Measurements from ENCODE around the gene ZNF20.

The ZNF20 gene

DNA sequence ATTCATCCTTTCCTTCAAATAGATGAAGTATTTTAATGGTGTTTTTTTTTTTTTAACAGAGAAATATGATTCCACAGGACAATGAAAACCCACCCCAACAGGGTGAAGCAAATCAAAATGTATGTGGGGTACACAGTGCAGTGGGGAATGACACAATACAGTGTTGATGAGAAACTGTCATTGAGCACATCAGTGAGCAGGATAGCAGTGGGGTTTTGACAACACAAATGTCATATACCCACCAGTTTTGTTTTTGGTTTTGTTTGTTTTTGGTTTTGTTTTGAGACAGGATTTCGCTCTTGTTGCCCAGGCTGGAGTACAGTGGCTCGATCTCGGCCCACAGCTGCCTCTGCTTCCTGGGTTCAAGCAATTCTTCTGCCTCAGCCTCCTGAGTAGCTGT lies 46.4 kb downstream of the ZNF20 start:
- Histone ChIP-seq H4K20me1 (ENCODE audit: insufficient read depth, low read length) (no peaks in the 10 kb centered on the region), H3K4me2 (ENCODE audit: low read depth, low read length) (no peak overlapping the region), H3K9ac (ENCODE audit: low read length) (no peak overlapping the region), H3K79me2 (ENCODE audit: low read length) (no peaks in the 10 kb centered on the region), H3K27ac (ENCODE audit: low read length) (no peak overlapping the region), H3K27me3 (replicated peaks; ENCODE audit: insufficient read depth, low read length) (no peaks in the 10 kb centered on the region), H2AFZ (ENCODE audit: low read length) (no peak overlapping the region), H3K4me1 (ENCODE audit: low read length) (no peaks in the 10 kb centered on the region), H3K9me3 (replicated peaks; ENCODE audit: insufficient read depth, low read length) (no peaks in the 10 kb centered on the region), H3K36me3 (replicated peaks; ENCODE audit: insufficient read depth, low read length) (no peaks in the 10 kb centered on the region), H3K9me2 (replicated peaks; ENCODE audit: insufficient read depth, low read length) (no peaks in the 10 kb centered on the region), H3F3A (ENCODE audit: insufficient read depth, low read length) (no peaks in the 10 kb centered on the region), H3K4me3 (ENCODE audit: low read length) (no peak overlapping the region)
- TF ChIP-seq EZH2phosphoT487 (IDR thresholded peaks at IDR 0.05; ENCODE audit: low read length), result no peak
- TF ChIP-seq, protein P1, sequence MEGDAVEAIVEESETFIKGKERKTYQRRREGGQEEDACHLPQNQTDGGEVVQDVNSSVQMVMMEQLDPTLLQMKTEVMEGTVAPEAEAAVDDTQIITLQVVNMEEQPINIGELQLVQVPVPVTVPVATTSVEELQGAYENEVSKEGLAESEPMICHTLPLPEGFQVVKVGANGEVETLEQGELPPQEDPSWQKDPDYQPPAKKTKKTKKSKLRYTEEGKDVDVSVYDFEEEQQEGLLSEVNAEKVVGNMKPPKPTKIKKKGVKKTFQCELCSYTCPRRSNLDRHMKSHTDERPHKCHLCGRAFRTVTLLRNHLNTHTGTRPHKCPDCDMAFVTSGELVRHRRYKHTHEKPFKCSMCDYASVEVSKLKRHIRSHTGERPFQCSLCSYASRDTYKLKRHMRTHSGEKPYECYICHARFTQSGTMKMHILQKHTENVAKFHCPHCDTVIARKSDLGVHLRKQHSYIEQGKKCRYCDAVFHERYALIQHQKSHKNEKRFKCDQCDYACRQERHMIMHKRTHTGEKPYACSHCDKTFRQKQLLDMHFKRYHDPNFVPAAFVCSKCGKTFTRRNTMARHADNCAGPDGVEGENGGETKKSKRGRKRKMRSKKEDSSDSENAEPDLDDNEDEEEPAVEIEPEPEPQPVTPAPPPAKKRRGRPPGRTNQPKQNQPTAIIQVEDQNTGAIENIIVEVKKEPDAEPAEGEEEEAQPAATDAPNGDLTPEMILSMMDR (IDR thresholded peaks at IDR 0.05; ENCODE audit: low read length), result no peak
- no peak for TF ChIP-seq EZH2 (optimal IDR thresholded peaks at IDR 0.05; ENCODE audit: low read depth, low read length)
- no peak for DNase-seq

DNA sequence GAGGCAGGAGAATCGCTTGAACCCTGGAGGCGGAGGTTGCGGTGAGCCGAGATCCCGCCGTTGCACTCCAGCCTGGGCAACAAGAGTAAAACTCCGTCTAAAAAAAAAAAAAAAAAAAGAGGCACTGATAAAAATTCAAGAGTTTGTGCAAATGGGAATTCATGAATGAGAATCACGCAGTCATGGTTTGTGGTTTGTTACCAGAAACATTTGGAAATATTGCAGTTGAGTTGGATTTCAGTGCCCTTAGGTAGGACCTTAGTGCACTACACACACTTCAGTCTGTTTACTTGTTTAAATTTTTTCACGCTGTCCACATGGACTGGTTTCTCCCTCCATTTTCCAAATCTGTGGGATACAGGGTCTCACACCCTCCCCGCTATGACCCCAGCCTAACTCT lies 47.2 kb downstream of the ZNF20 start:
- TF ChIP-seq EZH2phosphoT487 (IDR thresholded peaks at IDR 0.05; ENCODE audit: low read length), result no peak
- TF ChIP-seq, protein P1 (IDR thresholded peaks at IDR 0.05; ENCODE audit: low read length), result no peak
- TF ChIP-seq EZH2 (optimal IDR thresholded peaks at IDR 0.05; ENCODE audit: low read depth, low read length), result no peak
- Histone ChIP-seq H3K4me3 (ENCODE audit: low read length) (peak overlapping the region; percentile 61), H3K9me2 (replicated peaks; ENCODE audit: insufficient read depth, low read length) (no peaks in the 10 kb centered on the region), H3F3A (ENCODE audit: insufficient read depth, low read length) (no peaks in the 10 kb centered on the region), H3K27me3 (replicated peaks; ENCODE audit: insufficient read depth, low read length) (no peaks in the 10 kb centered on the region), H3K9me3 (replicated peaks; ENCODE audit: insufficient read depth, low read length) (no peaks in the 10 kb centered on the region), H4K20me1 (ENCODE audit: insufficient read depth, low read length) (no peaks in the 10 kb centered on the region), H3K79me2 (ENCODE audit: low read length) (no peaks in the 10 kb centered on the region), H3K4me2 (ENCODE audit: low read depth, low read length) (no peak overlapping the region), H3K9ac (ENCODE audit: low read length) (no peak overlapping the region), H2AFZ (ENCODE audit: low read length) (no peak overlapping the region), H3K36me3 (replicated peaks; ENCODE audit: insufficient read depth, low read length) (no peaks in the 10 kb centered on the region), H3K4me1 (ENCODE audit: low read length) (no peaks in the 10 kb centered on the region), H3K27ac (ENCODE audit: low read length) (no peak overlapping the region)
- DNase-seq, result no peak

DNA sequence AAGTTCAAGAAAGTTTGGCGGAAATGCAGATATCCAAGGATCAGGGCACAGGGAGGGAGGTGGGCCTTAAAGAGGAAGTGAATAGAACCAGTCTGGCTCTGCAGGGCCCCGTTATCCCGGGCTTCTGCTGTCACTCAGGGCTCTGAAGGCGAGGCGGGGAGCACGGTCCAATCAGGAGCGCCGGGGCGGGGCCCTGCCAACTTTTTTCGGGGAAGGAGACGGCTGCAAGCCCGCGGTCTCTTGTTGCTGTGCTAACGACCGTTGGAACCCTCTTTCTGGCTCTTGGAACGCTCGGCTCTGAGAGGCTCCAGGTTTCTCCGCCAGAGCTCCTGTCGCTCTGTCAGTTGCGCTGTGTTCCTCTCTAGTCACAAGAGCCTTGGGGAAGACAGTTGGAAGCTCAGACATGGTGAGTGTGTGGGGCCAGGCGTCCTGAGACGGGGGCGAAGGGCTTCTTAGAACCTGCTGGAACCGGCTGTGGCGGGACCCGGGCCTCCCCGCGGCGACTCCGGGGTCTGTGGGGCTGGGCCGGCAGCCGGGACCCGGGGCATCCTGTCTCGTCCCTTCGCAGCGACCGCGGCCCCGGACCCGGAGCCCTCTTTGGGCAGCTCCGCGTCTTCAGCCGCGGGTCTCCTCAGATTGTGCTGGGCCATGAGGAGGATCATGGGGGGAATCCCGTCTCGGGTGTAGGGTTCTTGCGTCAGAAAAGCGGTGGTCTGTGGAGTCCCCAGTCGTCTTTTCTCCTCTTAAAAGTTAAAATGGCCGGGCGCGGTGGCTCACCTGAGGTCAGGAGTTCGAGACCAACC lies 47.9 kb downstream of the ZNF20 start:
- TF ChIP-seq EZH2phosphoT487 (IDR thresholded peaks at IDR 0.05; ENCODE audit: low read length) (no peak), EZH2 (optimal IDR thresholded peaks at IDR 0.05; ENCODE audit: low read depth, low read length) (no peak)
- TF ChIP-seq, protein P1 (IDR thresholded peaks at IDR 0.05; ENCODE audit: low read length), result no peak
- Histone ChIP-seq H2AFZ (ENCODE audit: low read length) (peak overlapping the region; percentile 57), H3K4me3 (ENCODE audit: low read length) (peak overlapping the region; percentile 61), H3K27ac (ENCODE audit: low read length) (peak overlapping the region; percentile 7; the same call in 1 of the 2 replicates), H3K4me2 (ENCODE audit: low read depth, low read length) (peak overlapping the region; percentile 57; the same call in 1 of the 2 replicates), H3K36me3 (replicated peaks; ENCODE audit: insufficient read depth, low read length) (no peaks in the 10 kb centered on the region), H3K79me2 (ENCODE audit: low read length) (no peaks in the 10 kb centered on the region), H3K9ac (ENCODE audit: low read length) (peak overlapping the region; percentile 35; the same call in 1 of the 2 replicates), H3K27me3 (replicated peaks; ENCODE audit: insufficient read depth, low read length) (no peaks in the 10 kb centered on the region), H3K4me1 (ENCODE audit: low read length) (no peaks in the 10 kb centered on the region), H3F3A (ENCODE audit: insufficient read depth, low read length) (no peaks in the 10 kb centered on the region), H3K9me2 (replicated peaks; ENCODE audit: insufficient read depth, low read length) (no peaks in the 10 kb centered on the region), H4K20me1 (ENCODE audit: insufficient read depth, low read length) (no peaks in the 10 kb centered on the region), H3K9me3 (replicated peaks; ENCODE audit: insufficient read depth, low read length) (no peaks in the 10 kb centered on the region)
- DNase-seq, result peak; percentile 57

Measured in MM.1S (cell line).